Kidney (tissue), 14 donors: ENCODE results near the gene ANKRD17. TPM values are rescaled to one million over a fixed set of nuclear protein-coding genes. Genes with fewer than 3 reads are reported as not detected.

Experiments used
- DNase-seq, 5 donors: peaks; one replicate each; pipeline ENCODE4 v3.0.0-alpha.2; 2013 to 2020
- FAIRE-seq: peaks from 2 replicates; lab custom pipeline; 2012; peaks lifted over from hg19 to GRCh38; lab: Jason Lieb, UNC
- H3K27ac ChIP-seq, 2 donors: one replicate each; pipeline ENCODE4 v1.7.0; 2013; ENCODE audit warnings: low read depth in 2 of 2, low read length in 2 of 2, inconsistent platforms in 1 of 2
- H3K27me3 ChIP-seq: one replicate; pipeline ENCODE4 v1.7.1; 2013; ENCODE audit warnings: low read length, inconsistent platforms; ENCODE audit not compliant: control insufficient read depth, insufficient read depth
- H3K36me3 ChIP-seq, 3 donors: one replicate each; pipeline versions ENCODE4 v1.7.0 to v1.7.1; 2013; ENCODE audit warnings: low read length in 3 of 3, control low read depth in 1 of 3, inconsistent platforms in 1 of 3; ENCODE audit not compliant: insufficient read depth in 3 of 3, control insufficient read depth in 2 of 3
- H3K4me1 ChIP-seq, 3 donors: one replicate each; pipeline versions ENCODE4 v1.7.0 to v1.7.1; 2013; ENCODE audit warnings: low read length in 3 of 3, inconsistent platforms in 1 of 3, low read depth in 1 of 3; ENCODE audit not compliant: control insufficient read depth in 2 of 3, insufficient read depth in 2 of 3
- H3K4me3 ChIP-seq, 3 donors: one replicate each; pipeline versions ENCODE4 v1.7.0 to v1.8.1; 2013; ENCODE audit warnings: low read length in 3 of 3, control low read depth in 1 of 3, inconsistent platforms in 1 of 3
- H3K9ac ChIP-seq, 3 donors: one replicate each; pipeline versions ENCODE4 v1.7.0 to v1.7.1; 2013; ENCODE audit warnings: low read length in 3 of 3, control low read depth in 1 of 3, inconsistent platforms in 1 of 3
- H3K9me3 ChIP-seq, 3 donors: one replicate each; pipeline versions ENCODE4 v1.7.0 to v1.7.1; 2013; ENCODE audit warnings: low read length in 3 of 3, control low read depth in 1 of 3, inconsistent platforms in 1 of 3; ENCODE audit not compliant: control insufficient read depth in 2 of 3, insufficient read depth in 1 of 3
- intact Hi-C: fragments of 100-400 bp; cut with DNase I; formaldehyde crosslinking; loops from one replicate; pipeline ENCODE4 v1.11.1; 2022
- polyA plus RNA-seq: library from polyadenylated mRNA; stranded (reverse); fragments of 350-450 nt; fragmentation: Illumina TruSeq; extraction: RNeasy Lipid Tissue Mini Kit (QIAGEN cat#74804); gene quantifications from one replicate; pipeline ENCODE4 v1.2.3, GENCODE V29; 2014; ENCODE audit warnings: low read depth, low replicate concordance; ENCODE audit not compliant: insufficient read depth
- total RNA-seq: library from RNA; stranded (reverse); fragmentation: NEBNext Ultra II Directional; extraction: Animal tissue kit (Norgen Biotek cat#: 25700); gene quantifications from one replicate; pipeline ENCODE4 v1.2.1, GENCODE V29; 2021
- TF ChIP-seq, protein P1 (sequence below): IDR thresholded peaks from 3 replicates; pipeline ENCODE4 v1.5.1; 2012; ENCODE audit warnings: mild to moderate bottlenecking, moderate library complexity, borderline replicate concordance; ENCODE audit not compliant: insufficient read depth; ENCODE audit errors: extremely low read depth
- donor health status: control.
- donor health status: control.
- donor health status: control.
- donor health status: control.
- donor health status: control.
- donor health status: DM: yes; HTN: yes; CAD: no.
- donor health status: Normal renal cell carcinoma (clear cell type).

Gene ANKRD17
- total and polyA plus RNA-seq, 2 donors from 2014 or later = 13.3 to 67.7 TPM

- H3K9ac ChIP-seq = no peak overlapping the region
- H3K9me3 ChIP-seq = no peaks in the 10 kb centered on the region
- H3K4me3 ChIP-seq = no peak overlapping the region
- no peaks in the 10 kb centered on the region for H3K27me3 ChIP-seq
- peaks cover 0 to 10% (median 0%) of the 10 kb centered on the region in 3 donors for H3K4me1 ChIP-seq
- no peaks in the 10 kb centered on the region for H3K36me3 ChIP-seq
- intact Hi-C loops = no loop called here
- DNase-seq (no peak), FAIRE-seq (no peak)
- TF ChIP-seq, protein P1, sequence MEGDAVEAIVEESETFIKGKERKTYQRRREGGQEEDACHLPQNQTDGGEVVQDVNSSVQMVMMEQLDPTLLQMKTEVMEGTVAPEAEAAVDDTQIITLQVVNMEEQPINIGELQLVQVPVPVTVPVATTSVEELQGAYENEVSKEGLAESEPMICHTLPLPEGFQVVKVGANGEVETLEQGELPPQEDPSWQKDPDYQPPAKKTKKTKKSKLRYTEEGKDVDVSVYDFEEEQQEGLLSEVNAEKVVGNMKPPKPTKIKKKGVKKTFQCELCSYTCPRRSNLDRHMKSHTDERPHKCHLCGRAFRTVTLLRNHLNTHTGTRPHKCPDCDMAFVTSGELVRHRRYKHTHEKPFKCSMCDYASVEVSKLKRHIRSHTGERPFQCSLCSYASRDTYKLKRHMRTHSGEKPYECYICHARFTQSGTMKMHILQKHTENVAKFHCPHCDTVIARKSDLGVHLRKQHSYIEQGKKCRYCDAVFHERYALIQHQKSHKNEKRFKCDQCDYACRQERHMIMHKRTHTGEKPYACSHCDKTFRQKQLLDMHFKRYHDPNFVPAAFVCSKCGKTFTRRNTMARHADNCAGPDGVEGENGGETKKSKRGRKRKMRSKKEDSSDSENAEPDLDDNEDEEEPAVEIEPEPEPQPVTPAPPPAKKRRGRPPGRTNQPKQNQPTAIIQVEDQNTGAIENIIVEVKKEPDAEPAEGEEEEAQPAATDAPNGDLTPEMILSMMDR = no peak
- H3K27ac ChIP-seq = no peak overlapping the region
These were observed 8.5 kb upstream of the ANKRD17 start for GRCh38 chr4:73267050-73267449.

- intact Hi-C loops = no loop called here
- Histone ChIP-seq H3K27me3 (no peaks in the 10 kb centered on the region), H3K36me3 (no peaks in the 10 kb centered on the region), H3K9ac (peak overlapping the region; percentile 56 to 99 (median 90)), H3K4me3 (peak overlapping the region; percentile 75 to 98 (median 82)), H3K27ac (peak overlapping the region; percentile 98), H3K9me3 (no peaks in the 10 kb centered on the region), H3K4me1 (peaks cover 4 to 10% (median 8%) of the 10 kb centered on the region in 3 donors)
- DNase-seq (no peak), FAIRE-seq (no peak)
- TF ChIP-seq, protein P1 = no peak
These were observed 1.0 kb upstream of the ANKRD17 start for GRCh38 chr4:73259571-73260090.

- no peak for DNase-seq
- H3K9me3 ChIP-seq = no peaks in the 10 kb centered on the region
- peak overlapping the region in 2 of 3 donors; percentile 57 to 90 for H3K9ac ChIP-seq
- TF ChIP-seq, protein P1 = no peak
- H3K36me3 ChIP-seq = no peaks in the 10 kb centered on the region
- peak overlapping the region; percentile 82 to 93 (median 87) for H3K4me3 ChIP-seq
- no peak for FAIRE-seq
- H3K27ac ChIP-seq = peak overlapping the region; percentile 98
- peaks cover 4 to 11% (median 8%) of the 10 kb centered on the region in 3 donors for H3K4me1 ChIP-seq
- no peaks in the 10 kb centered on the region for H3K27me3 ChIP-seq
- intact Hi-C loops = no loop called here
These were observed 237 bp downstream of the ANKRD17 start for GRCh38 chr4:73258436-73258685.
